HEK293T (cell line): Measurements from ENCODE around the gene CCDC142.
A peak's percentile ranks its signal among the peaks of the same experiment; 100 is the strongest.
"Not testable (repeated sequence)": the region's sequence is repeated elsewhere in the genome, so short reads cannot be mapped to it uniquely, and the experiment has no call there.

ENCODE experiments used
- CTCF ChIA-PET: fragments of 350-600 bp; formaldehyde crosslinking; extraction: SDS; loops from one replicate; lab custom pipeline; 2021; ENCODE audit warnings: antibody characterized with exemption, inconsistent platforms; lab: Yijun Ruan, JAX
- POLR2A ChIA-PET: fragments of 350-600 bp; formaldehyde crosslinking; extraction: SDS; loops from one replicate; lab custom pipeline; 2020; ENCODE audit warnings: antibody characterized with exemption, inconsistent platforms; lab: Yijun Ruan, JAX
- DNase-seq: peaks from one replicate; pipeline ENCODE4 v3.0.0; 2012; ENCODE audit warnings: mixed read lengths; ENCODE audit errors: extremely low spot score
- ARNT ChIP-seq: fragments of 450-650 bp; IDR thresholded peaks from 2 replicates; pipeline ENCODE4 v1.6.1; 2017; ENCODE audit warnings: mild to moderate bottlenecking
- BHLHE40 ChIP-seq: fragments of 450-650 bp; IDR thresholded peaks from 2 replicates; pipeline ENCODE4 v1.6.1; 2016; ENCODE audit warnings: mild to moderate bottlenecking, moderate library complexity, borderline replicate concordance
- CTBP1 ChIP-seq: fragments of 450-650 bp; IDR thresholded peaks from 2 replicates; pipeline ENCODE4 v1.6.1; 2016; ENCODE audit warnings: borderline replicate concordance
- ELF4 ChIP-seq: fragments of 450-650 bp; IDR thresholded peaks from 2 replicates; pipeline ENCODE4 v1.6.1; 2017; ENCODE audit warnings: antibody characterized with exemption
- FOXA1 ChIP-seq: fragments of 450-650 bp; IDR thresholded peaks from 2 replicates; pipeline ENCODE4 v1.6.1; 2016; ENCODE audit warnings: mild to moderate bottlenecking
- FOXK2 ChIP-seq: fragments of 450-650 bp; IDR thresholded peaks from 2 replicates; pipeline ENCODE4 v1.6.1; 2016; ENCODE audit warnings: mild to moderate bottlenecking
- FOXM1 ChIP-seq: fragments of 450-650 bp; IDR thresholded peaks from 2 replicates; pipeline ENCODE4 v1.6.1; 2017; ENCODE audit warnings: mild to moderate bottlenecking, borderline replicate concordance
- HDGF ChIP-seq: fragments of 450-650 bp; IDR thresholded peaks from 2 replicates; pipeline ENCODE4 v1.6.1; 2017; ENCODE audit warnings: antibody characterized with exemption, borderline replicate concordance
- L3MBTL2 ChIP-seq: fragments of 450-650 bp; conservative IDR thresholded peaks from 2 replicates; pipeline ENCODE4 v1.6.1; 2016; ENCODE audit warnings: mild to moderate bottlenecking
- LEF1 ChIP-seq: fragments of 450-650 bp; IDR thresholded peaks from 2 replicates; pipeline ENCODE4 v1.6.1; 2017; ENCODE audit warnings: mild to moderate bottlenecking, borderline replicate concordance
- NFRKB ChIP-seq: fragments of 450-650 bp; IDR thresholded peaks from 2 replicates; pipeline ENCODE4 v1.6.1; 2016; ENCODE audit warnings: mild to moderate bottlenecking, moderate library complexity
- SP1 ChIP-seq: fragments of 450-650 bp; IDR thresholded peaks from 2 replicates; pipeline ENCODE4 v1.6.1; 2017
- SUZ12 ChIP-seq: fragments of 450-650 bp; IDR thresholded peaks from 2 replicates; pipeline ENCODE4 v1.6.1; 2016; ENCODE audit warnings: mild to moderate bottlenecking
- TARDBP ChIP-seq: fragments of 450-650 bp; IDR thresholded peaks from 2 replicates; pipeline ENCODE4 v1.6.1; 2016
- ZNF384 ChIP-seq: fragments of 450-650 bp; IDR thresholded peaks from 2 replicates; pipeline ENCODE4 v1.6.1; 2016
- TF ChIP-seq, protein P1 (sequence below): fragments of 450-650 bp; IDR thresholded peaks from 2 replicates; pipeline ENCODE4 v1.6.1; 2016

The CCDC142 gene

DNA sequence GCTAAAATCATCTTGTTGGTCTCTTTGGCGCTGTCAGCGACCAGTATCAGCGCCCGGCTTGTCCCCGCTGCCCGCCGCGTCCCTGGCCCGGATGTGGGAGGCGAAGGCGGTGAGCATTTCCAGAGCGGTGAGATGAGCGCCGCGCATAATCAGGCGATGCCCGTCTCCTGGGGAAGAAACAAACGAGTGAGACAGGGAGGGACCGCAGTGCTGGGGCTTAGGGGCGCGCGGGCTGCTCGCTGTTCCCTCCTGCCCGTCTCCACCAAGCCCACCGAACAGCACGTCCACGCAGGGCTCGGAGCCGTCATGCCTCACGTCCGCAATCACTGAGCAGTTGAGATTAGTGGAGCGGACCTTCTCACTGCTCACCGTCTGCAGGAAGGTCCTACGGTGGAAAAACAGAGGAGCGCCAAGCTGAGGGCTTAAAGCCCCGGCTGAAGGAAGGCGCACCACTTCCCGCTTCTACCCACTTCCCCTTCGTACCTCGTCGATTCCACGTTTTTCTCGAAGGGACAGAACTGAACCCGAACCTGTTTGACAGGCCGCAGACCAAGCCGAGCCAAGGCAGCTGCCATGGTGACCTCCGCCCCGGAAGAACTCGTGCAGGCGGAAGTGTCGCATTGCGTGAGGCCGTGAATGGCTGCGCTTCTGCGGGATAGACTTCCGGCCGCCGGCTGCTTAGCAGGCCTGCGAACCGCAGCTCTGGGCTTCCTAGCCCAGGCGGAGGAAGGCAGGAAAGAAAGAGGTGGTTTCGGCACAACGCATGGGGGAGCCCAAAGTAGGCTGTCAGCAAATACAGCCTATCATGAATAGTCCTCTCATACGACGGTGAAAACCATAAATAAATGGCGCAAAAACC lies 10.5 kb downstream of the CCDC142 start, which contains the start of gene MRPL53:
Gene MRPL53 (minus strand): TSS at position 595 of the 859 bp plus-strand sequence. CDS start 20 bp downstream, at position 575.
- POLR2A ChIA-PET: interaction anchor here (0.7 to 5.4 kb wide), 20 partner anchors 8 to 182 kb away, joined by 3 to 62 read pairs (median 3); partner anchors contain the start of genes AUP1, C2orf81, CCDC142 and HTRA2
- CTCF ChIA-PET: no interaction called here

DNA sequence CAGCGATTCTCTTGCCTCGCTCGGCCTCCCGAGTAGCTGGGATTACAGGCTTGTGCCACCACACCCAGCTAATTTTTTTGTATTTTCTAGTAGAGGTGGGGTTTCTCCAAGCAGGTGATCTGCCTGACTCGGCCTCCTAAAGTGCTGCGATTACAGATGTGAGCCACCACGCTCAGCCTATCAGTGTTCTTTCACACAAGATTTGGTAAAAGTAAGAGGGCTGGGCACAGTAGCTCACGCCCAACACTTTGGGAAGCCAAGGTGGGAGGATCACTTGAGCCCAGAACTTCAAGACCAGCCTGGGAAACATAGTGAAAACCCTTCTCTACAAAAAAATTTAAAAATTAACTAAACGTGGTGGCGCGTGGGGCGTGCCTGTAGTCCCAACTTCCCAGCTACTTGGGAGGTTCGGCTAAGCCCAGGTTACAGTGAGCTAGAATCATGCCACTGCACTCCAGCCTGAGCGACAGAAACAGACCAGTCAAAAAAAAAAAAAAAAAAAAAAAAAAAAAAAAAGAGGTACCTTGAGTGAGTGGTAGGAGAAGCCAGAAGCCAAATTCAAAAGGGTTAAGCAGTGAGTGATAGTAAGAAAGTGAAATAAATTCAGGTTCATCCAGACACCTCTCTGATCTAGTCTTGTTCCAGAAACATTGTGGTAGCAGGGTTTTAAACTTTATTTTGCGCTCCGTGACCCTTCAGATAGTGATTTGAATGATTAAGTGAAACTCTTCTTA lies 11.3 kb downstream of the CCDC142 start:
- CTCF ChIA-PET: no interaction called here
- POLR2A ChIA-PET: interaction anchor here (1.0 to 5.4 kb wide), 4 partner anchors 11 to 36 kb away, joined by 3 to 62 read pairs (median 27); partner anchors contain the start of genes CCDC142, PCGF1, TTC31 and WBP1
- TF ChIP-seq SP1 (no peak), HDGF (no peak), ZNF384 (peak; percentile 89), BHLHE40 (no peak), LEF1 (no peak)
- TF ChIP-seq, protein P1, sequence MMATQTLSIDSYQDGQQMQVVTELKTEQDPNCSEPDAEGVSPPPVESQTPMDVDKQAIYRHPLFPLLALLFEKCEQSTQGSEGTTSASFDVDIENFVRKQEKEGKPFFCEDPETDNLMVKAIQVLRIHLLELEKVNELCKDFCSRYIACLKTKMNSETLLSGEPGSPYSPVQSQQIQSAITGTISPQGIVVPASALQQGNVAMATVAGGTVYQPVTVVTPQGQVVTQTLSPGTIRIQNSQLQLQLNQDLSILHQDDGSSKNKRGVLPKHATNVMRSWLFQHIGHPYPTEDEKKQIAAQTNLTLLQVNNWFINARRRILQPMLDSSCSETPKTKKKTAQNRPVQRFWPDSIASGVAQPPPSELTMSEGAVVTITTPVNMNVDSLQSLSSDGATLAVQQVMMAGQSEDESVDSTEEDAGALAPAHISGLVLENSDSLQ: no peak
- DNase-seq: no peak

More for the DNA sequence above, 10.5 kb downstream of the CCDC142 start, which contains the start of gene MRPL53:
- peak; percentile 86 for DNase-seq
- TF ChIP-seq NFRKB (no peak), ARNT (no peak), SUZ12 (no peak), LEF1 (no peak), TARDBP (no peak), ELF4 (peak; percentile 71), CTBP1 (no peak), ZNF384 (no peak), BHLHE40 (no peak), FOXM1 (no peak), FOXK2 (no peak), SP1 (no peak), FOXA1 (no peak), HDGF (no peak), L3MBTL2 (peak; percentile 69; the same call in 1 of the 2 replicates)
- TF ChIP-seq, protein P1: peak; percentile 49; the same call in 1 of the 2 replicates

DNA sequence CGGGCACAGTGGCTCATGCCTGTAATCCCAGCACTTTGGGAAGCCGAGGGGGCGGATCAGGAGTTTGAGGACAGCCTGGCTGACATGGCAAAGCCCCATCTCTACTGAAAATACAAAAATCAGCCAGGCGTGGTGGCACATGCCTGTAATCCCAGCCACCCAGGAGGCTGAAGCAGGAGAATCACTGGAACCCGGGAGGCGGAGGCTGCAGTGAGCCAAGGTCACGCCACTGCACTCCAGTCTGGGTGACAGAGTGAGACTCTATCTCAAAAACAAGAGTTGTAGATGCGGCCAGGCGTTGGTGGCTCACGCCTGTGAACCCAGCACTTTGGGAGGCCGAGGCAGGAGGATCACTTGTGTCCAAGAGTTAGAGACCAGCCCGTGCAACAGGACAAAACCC lies 12.1 kb downstream of the CCDC142 start:
- CTCF ChIA-PET, DNase-seq: not testable (repeated sequence)

DNA sequence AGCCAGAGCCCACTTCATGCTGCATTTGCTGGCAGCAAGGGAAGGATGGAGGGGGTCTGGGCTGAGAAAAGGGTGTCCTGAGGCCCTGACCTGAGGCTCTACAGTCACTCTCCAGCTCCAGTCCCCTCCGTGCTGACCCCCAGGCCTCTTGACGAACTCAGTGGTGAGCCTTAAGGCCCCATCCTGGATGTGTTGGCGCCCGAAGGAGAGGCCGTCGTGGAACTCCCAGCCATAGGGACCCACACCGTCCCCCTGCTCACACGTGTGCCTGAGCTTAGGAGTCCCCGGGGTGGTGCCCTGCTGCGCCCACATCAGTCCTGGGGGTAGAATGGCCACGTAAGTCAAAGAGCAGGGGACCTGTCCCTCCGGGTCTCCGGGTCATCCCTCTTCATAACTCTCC lies 18.4 kb downstream of the CCDC142 start:
- CTCF ChIA-PET: no interaction called here
- TF ChIP-seq L3MBTL2 (peak; percentile 52), FOXM1 (no peak)
- POLR2A ChIA-PET: interaction anchor here (0.7 to 1.6 kb wide), 7 partner anchors 8 to 44 kb away, joined by 3 to 8 read pairs (median 3); partner anchors contain the start of genes INO80B, MRPL53 and PCGF1
- no peak for DNase-seq

More for the DNA sequence above, 12.1 kb downstream of the CCDC142 start:
- POLR2A ChIA-PET: interaction anchor here (1.0 to 5.4 kb wide), 2 partner anchors 12 to 36 kb away, joined by 3 to 62 read pairs; partner anchors contain the start of genes PCGF1 and WBP1

DNA sequence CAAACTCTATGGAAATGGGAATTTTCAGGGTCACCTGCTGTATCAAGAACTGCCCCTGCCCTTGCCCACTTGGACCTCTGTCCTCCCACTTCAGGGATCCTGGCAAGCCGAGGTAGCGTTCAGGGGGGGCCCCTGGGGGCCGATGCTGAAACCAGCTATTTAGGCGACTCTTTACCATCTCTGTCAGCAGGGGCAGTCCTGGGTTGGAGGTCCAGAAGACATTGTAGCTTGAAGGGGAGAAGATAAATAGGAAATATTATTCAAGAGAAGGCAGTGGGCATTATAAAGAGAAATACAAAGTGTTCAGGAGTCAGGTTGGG lies 20.1 kb downstream of the CCDC142 start:
- POLR2A ChIA-PET: no interaction called here
- TF ChIP-seq ARNT: no peak
- no peak for TF ChIP-seq CTBP1
- no peak for TF ChIP-seq NFRKB
- no peak for TF ChIP-seq TARDBP
- TF ChIP-seq, protein P1: no peak
- TF ChIP-seq ELF4: no peak
- CTCF ChIA-PET: no interaction called here
- DNase-seq: no peak

DNA sequence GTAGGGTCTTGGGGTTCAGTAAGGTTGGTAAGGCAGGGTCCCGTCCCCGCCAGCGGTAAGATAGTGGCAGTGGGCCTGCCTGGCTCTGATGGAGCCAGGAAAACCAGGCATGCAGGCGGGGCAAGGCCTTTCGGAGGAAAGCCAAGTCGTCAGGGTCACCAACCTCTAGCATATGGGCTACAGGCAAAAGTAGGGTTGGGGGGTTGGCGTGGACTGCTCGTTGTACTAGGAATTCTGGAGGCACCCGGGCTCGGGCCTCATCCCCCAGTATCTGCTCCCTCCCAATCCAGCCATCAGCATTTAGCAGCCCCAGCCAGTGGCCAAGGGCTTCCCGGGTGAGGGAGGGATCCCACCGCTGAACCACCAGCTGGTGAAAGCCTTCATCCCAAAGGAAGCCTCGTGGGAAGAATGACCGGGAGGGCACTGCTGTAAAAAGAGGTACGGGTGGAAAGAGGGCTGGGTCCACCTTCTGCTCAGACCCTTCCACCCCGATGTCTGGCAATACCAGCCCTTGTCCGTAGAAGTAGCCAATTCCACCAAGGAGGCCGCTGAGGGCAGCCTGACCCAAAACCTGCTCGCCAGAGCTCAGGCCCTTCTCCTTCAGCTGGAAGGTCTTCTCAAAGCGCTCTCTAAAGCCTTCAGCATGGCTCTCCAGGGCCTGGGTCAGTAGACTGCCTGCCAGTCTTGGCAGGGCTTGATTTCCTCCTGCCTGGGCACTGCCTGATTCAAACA lies 20.6 kb downstream of the CCDC142 start:
- no peak for DNase-seq
- ChIA-PET CTCF (no interaction called here), POLR2A (interaction anchor here (0.7 to 0.9 kb wide), 3 partner anchors 10 to 21 kb away, joined by 3 to 4 read pairs (median 3); partner anchors contain the start of genes CCDC142, MRPL53 and TTC31)
- TF ChIP-seq FOXK2 (no peak), NFRKB (no peak), FOXM1 (no peak), CTBP1 (no peak), TARDBP (no peak), SUZ12 (no peak), BHLHE40 (no peak)
